HT-29 (cell line): ENCODE results near the gene ACTR3. TPM values are rescaled to one million over a fixed set of nuclear protein-coding genes. Genes with fewer than 3 reads are reported as not detected.

Experiments
- DNase-seq: peaks from one replicate; pipeline ENCODE4 v3.0.0-alpha.2; 2015; ENCODE audit warnings: low spot score
- small RNA-seq: library from RNA; depleted of rRNA; stranded (forward); fragments of <200 nt; gene quantifications from one replicate; pipeline ENCODE3, GENCODE V24; 2014
- total RNA-seq: library from RNA; depleted of rRNA; stranded (reverse); fragments of >200 nt; shearing (Covaris generic); gene quantifications from 2 replicates; pipeline ENCODE4 v1.2.3, GENCODE V29; 2014; rRNA removed

Gene ACTR3
- total RNA-seq, 1 experiment from 2014 or later = 164 TPM

- DNase-seq = no peak
Observed at GRCh38 chr2:114001152-114001551, 111.3 kb downstream of the ACTR3 start.

GRCh38 chr2:114001937-114002336 lies 112.0 kb downstream of the ACTR3 start:
- DNase-seq = no peak

GRCh38 chr2:114005110-114005783 lies 115.4 kb downstream of the ACTR3 start:
- DNase-seq = no peak

DNA sequence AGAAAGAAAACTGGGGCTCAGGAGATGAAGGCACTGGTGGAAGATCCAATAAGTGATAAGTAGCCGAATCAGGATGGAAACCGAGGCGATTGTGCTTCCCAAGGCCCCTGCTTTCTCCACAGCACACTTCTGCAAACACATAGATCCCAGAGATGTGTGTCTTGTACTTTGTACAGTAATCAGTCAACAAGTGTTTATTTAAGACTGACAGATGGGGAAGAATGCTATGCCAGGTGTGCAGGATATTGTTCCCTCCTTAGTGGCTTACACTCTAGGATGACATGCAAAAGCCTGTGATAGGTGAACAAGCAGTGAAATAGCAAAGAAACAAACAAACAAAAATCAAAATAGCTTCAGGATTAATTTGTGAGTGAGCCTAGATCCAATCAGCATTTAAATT lies 116.6 kb downstream of the ACTR3 start:
- peak; percentile 13 for DNase-seq

DNA sequence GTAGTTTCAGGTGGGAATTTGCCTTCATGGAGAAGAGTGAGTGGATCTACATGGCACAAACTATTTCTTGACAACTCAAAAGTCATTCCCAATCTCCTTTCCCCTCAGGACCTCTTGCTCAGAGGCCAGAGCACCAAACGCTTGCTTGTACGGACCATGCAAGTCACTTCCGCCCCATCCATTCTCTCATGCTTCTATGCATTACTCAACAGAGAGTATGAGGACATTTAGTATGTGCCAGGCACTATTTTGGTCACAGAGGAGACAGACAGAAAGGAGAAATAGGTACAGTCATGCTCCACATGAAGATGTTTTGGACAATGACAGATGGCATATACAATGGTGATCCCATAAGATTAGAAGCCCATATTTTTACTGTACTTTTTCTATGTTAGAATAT lies 117.5 kb downstream of the ACTR3 start:
- DNase-seq = no peak

- no peak for DNase-seq
Observed at GRCh38 chr2:114008720-114009119, 118.8 kb downstream of the ACTR3 start.

DNA sequence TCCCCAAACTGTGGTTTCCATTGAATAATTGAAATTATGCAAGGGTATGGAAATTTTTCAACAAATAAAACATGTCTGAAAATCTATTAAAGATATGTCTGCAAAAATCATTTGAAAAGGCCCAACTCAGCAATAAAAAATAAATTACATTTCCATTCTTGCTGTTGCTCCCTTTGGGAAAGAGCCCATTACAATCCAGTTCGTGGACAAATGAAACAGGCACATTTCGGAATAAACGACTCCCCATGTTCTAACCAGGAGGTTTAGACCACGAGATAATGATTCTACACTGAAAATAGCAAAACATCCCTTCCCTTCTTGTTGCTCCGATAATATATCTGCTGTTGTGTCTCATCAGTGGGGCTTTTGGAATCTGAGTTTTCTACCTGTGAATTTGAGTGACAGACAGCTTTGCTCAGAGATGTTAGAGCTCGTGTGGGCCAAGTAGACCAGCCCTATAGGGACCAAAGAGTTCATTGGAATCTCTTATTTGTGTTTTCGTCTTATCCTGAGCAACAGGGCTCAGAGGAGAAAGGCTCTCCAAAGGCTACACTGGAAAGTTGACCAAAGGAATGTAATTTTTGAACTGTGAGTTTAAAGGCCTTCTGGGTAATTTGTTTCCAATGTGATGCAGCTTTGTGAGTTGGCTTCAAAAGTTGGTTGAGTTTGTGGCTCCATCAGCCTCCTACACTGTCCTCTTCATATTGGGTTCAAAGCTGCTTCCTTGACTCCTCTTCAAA lies 119.5 kb downstream of the ACTR3 start:
- DNase-seq = no peak

DNA sequence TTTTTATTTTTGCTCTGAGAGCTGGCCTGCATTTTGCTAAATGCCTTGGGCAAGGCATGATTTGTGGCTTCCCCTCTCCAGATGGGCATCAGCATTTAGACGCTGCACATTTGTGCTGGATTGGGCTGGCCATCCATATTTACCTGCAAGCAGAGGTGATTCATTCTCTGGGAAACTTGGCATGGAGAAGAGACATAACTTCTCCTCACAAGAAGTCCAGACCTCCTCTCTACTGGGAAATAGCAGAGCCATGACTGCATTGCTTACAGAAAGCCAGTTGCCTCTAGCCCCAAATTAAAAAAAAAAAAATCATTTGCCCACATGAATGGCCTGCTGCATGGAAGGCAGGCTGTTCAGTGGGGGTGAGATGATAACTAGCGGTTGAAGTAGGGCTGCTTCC lies 120.1 kb downstream of the ACTR3 start:
- no peak for DNase-seq

GRCh38 chr2:114011713-114012112 lies 121.8 kb downstream of the ACTR3 start:
- DNase-seq = no peak

Small RNAs within 50 kb of the gene (small RNA-seq; reads per million reads assigned to genes)
- gene RF00012 = 1.4 reads per million, percentile 50 among the genes with 10 or more reads in this experiment

Other genes with a start within 250 kb of the ACTR3 start
- gene SLC35F5, start 133.4 kb upstream of the ACTR3 start, total RNA-seq = 39.6 and 40.2 TPM in 2 replicates